ENCODE measurements around the gene TCEA2.

TCEA2 gene

DNA sequence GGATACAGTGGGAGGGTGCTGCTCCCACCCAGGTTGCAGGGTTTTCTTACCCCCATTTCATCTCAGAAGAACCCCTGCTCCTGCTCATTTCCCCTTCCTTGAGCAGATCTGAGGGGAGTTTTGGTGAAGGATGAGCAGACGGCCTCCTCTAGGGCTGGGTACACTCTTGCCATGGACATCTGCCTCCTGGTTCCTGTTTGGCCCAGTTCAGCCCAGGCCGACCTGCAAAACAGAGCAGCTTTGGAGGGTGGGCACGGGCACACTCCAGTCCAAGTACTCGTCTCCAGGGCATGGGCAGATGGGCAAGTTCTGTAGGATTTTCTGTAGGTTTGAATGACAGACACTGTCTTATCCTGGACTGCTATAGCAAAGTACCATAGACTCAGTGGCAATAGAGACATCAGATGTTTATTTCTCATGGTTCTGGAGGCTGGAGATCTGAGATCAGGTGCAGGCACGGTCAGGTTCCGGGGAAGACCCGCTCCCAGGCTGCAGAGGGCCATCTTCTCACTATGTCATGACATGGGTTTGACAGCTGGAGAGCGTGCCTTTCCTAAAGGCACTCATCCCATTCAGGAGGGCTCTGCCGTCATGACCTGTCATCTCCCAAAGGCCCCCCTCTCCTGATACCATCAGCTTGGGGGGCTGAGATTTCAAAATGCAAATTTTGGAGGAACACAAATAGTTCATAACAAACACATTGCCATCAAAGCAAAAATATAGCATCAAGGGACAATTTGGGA, 38.1 kb downstream of the TCEA2 start:
- Histone ChIP-seq H3K36me3 (ENCODE audit: low read length) (no peaks in the 10 kb centered on the region), H3K27me3 (ENCODE audit: low read length) (no peaks in the 10 kb centered on the region), H3K27ac (ENCODE audit: low read depth, low read length) (no peak overlapping the region), H3F3A (ENCODE audit: insufficient read depth) (no peaks in the 10 kb centered on the region), H3K9me2 (replicated peaks; ENCODE audit: insufficient read depth, low read length) (no peaks in the 10 kb centered on the region), H3K9me3 (ENCODE audit: insufficient read depth, low read length) (no peaks in the 10 kb centered on the region), H3K4me2 (ENCODE audit: low read depth, low read length, poor library complexity, severe bottlenecking) (no peak overlapping the region), H3K4me3 (ENCODE audit: insufficient read depth, low read length, poor library complexity, severe bottlenecking) (no peak overlapping the region), H3K9ac (ENCODE audit: low read length) (no peak overlapping the region; the same call in 1 of the 2 replicates), H2AFZ (ENCODE audit: low read depth, low read length, severe bottlenecking) (no peak overlapping the region), H3K79me2 (ENCODE audit: insufficient read depth, low read length) (no peaks in the 10 kb centered on the region), H4K20me1 (ENCODE audit: low read depth, low read length) (no peaks in the 10 kb centered on the region)
- no peak for TF ChIP-seq EZH2phosphoT487 (conservative IDR thresholded peaks at IDR 0.05; ENCODE audit: low read length)
- TF ChIP-seq, protein P1, sequence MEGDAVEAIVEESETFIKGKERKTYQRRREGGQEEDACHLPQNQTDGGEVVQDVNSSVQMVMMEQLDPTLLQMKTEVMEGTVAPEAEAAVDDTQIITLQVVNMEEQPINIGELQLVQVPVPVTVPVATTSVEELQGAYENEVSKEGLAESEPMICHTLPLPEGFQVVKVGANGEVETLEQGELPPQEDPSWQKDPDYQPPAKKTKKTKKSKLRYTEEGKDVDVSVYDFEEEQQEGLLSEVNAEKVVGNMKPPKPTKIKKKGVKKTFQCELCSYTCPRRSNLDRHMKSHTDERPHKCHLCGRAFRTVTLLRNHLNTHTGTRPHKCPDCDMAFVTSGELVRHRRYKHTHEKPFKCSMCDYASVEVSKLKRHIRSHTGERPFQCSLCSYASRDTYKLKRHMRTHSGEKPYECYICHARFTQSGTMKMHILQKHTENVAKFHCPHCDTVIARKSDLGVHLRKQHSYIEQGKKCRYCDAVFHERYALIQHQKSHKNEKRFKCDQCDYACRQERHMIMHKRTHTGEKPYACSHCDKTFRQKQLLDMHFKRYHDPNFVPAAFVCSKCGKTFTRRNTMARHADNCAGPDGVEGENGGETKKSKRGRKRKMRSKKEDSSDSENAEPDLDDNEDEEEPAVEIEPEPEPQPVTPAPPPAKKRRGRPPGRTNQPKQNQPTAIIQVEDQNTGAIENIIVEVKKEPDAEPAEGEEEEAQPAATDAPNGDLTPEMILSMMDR (IDR thresholded peaks at IDR 0.05; ENCODE audit: insufficient read depth, low read length, poor library complexity, severe bottlenecking) = no peak

DNA sequence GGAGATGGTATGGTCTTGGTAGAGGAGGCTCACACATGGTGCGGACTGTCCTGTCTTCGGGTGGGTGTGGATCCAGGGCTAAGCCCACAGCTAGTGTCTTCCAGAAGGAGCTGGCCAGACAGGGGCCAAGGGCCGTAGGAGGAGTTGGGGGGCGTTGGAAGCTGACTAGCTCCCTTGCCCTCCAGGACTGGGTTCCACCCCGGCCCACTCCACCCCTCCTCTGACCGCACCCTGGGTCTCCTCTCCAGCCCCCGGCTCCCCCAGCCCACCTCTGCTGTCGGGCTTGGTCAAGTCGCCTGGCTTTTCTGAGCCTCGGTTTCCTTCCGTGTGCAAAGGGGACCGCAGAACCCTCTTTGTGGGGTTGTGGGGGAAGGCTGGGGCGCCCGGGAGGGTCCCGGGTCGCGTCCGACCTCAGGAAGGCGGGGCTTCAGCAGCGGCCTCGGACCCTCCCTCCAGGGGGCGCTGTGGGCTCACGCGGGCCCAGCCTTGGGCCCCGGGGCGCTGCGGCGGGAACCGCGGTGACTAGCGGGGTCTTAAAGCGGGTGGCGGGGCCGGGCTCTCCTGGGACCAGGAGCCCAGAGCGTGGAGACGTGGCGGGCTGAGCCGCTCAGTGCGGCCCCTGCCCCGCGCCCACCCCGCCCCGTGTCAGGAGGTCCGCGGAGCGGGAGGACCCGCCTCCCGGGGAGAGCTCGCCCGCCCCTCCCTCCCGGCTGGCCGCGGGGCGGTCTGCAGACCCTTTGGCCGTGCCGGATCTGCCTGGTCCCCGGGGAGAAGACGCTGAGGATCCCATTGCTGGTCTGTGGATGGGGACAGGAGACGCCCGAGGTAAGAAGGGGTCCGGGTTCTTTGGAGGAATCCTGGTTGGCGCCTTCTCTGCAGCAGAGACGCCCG, 39.0 kb downstream of the TCEA2 start:
- Histone ChIP-seq H4K20me1 (ENCODE audit: low read depth, low read length) (no peaks in the 10 kb centered on the region), H3K9me3 (ENCODE audit: insufficient read depth, low read length) (no peaks in the 10 kb centered on the region), H3F3A (ENCODE audit: insufficient read depth) (no peaks in the 10 kb centered on the region), H3K27me3 (ENCODE audit: low read length) (no peaks in the 10 kb centered on the region), H3K36me3 (ENCODE audit: low read length) (no peaks in the 10 kb centered on the region), H2AFZ (ENCODE audit: low read depth, low read length, severe bottlenecking) (peak overlapping the region; percentile 44), H3K4me2 (ENCODE audit: low read depth, low read length, poor library complexity, severe bottlenecking) (peak overlapping the region; percentile 39), H3K79me2 (ENCODE audit: insufficient read depth, low read length) (no peaks in the 10 kb centered on the region), H3K27ac (ENCODE audit: low read depth, low read length) (no peak overlapping the region), H3K9ac (ENCODE audit: low read length) (peak overlapping the region; percentile 19; the same call in 1 of the 2 replicates), H3K4me3 (ENCODE audit: insufficient read depth, low read length, poor library complexity, severe bottlenecking) (peak overlapping the region; percentile 31), H3K9me2 (replicated peaks; ENCODE audit: insufficient read depth, low read length) (no peaks in the 10 kb centered on the region)
- TF ChIP-seq, protein P1 (IDR thresholded peaks at IDR 0.05; ENCODE audit: insufficient read depth, low read length, poor library complexity, severe bottlenecking) = peak; percentile 70
- TF ChIP-seq EZH2phosphoT487 (conservative IDR thresholded peaks at IDR 0.05; ENCODE audit: low read length) = no peak

DNA sequence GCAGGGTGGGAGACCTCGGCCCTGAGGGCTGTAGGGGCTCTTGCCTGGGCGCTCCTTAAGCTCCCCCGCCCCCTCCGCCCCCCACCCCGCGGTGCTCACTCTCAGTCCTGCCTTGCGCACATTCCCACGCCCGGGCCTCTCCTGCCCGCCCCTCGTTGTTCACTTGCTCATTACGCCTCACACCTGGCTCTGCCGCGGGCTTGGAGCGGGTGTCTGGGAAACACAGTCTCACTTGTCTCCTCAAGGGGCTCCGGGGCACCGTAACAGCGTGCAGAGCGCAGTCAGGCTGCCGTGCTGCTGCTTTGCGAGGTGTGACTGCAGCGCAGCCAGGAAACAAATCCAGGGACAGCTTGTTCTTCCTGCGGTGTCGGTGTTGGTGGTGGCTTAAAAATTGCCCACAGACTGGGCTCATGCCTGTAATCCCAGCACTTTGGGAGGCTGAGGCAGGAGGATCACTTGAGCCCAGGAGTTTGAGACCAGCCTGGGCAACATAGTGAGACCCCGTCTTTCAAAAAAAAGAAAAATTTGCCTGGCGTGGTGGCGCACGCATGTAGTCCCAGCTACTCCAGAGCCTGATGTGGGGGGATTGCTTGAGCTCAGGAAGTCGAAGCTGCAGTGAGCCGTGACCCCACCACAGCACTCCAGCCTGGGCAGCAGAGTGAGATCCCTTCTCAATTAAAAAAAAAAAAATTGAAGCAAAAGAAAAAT, 39.8 kb downstream of the TCEA2 start:
- no peaks in the 10 kb centered on the region for H3K79me2 ChIP-seq (ENCODE audit: insufficient read depth, low read length)
- no peak overlapping the region for H3K27ac ChIP-seq (ENCODE audit: low read depth, low read length)
- H3K4me3 ChIP-seq (ENCODE audit: insufficient read depth, low read length, poor library complexity, severe bottlenecking) = no peak overlapping the region
- TF ChIP-seq EZH2phosphoT487 (conservative IDR thresholded peaks at IDR 0.05; ENCODE audit: low read length) = no peak
- TF ChIP-seq, protein P1 (IDR thresholded peaks at IDR 0.05; ENCODE audit: insufficient read depth, low read length, poor library complexity, severe bottlenecking) = no peak
- H4K20me1 ChIP-seq (ENCODE audit: low read depth, low read length) = no peaks in the 10 kb centered on the region
- H3K4me2 ChIP-seq (ENCODE audit: low read depth, low read length, poor library complexity, severe bottlenecking) = peak overlapping the region; percentile 39
- H3K9me3 ChIP-seq (ENCODE audit: insufficient read depth, low read length) = no peaks in the 10 kb centered on the region
- H2AFZ ChIP-seq (ENCODE audit: low read depth, low read length, severe bottlenecking) = no peak overlapping the region
- no peaks in the 10 kb centered on the region for H3K9me2 ChIP-seq (replicated peaks; ENCODE audit: insufficient read depth, low read length)
- no peaks in the 10 kb centered on the region for H3K36me3 ChIP-seq (ENCODE audit: low read length)
- no peaks in the 10 kb centered on the region for H3F3A ChIP-seq (ENCODE audit: insufficient read depth)
- H3K9ac ChIP-seq (ENCODE audit: low read length) = no peak overlapping the region
- no peaks in the 10 kb centered on the region for H3K27me3 ChIP-seq (ENCODE audit: low read length)
